GM11168 (cell line): ENCODE data around the gene NCKIPSD.

Experiments used
- in situ Hi-C: fragments of 300-500 bp; cut with MboI; formaldehyde crosslinking; loops from one replicate; pipeline ENCODE4 v1.12.0; 2022; ENCODE audit warnings: low sequenced_read_pairs; ENCODE audit not compliant: unreplicated experiment

The NCKIPSD gene

GRCh38 chr3:48651771-48652170 lies 33.9 kb downstream of the NCKIPSD start:
- in situ Hi-C loops, result no loop called here

- in situ Hi-C loops, result no loop called here
Measured at GRCh38 chr3:48650723-48651122, 35.0 kb downstream of the NCKIPSD start.

GRCh38 chr3:48648188-48648850 lies 37.4 kb downstream of the NCKIPSD start:
- in situ Hi-C loops, result no loop called here

- in situ Hi-C loops, result no loop called here
Measured at GRCh38 chr3:48647714-48648113, 38.0 kb downstream of the NCKIPSD start.

- in situ Hi-C loops, result no loop called here
Measured at GRCh38 chr3:48644898-48645760, 40.6 kb downstream of the NCKIPSD start.

GRCh38 chr3:48642605-48643004 lies 43.1 kb downstream of the NCKIPSD start:
- in situ Hi-C loops, result no loop called here

- in situ Hi-C loops, result no loop called here
Measured at GRCh38 chr3:48641396-48641795, 44.3 kb downstream of the NCKIPSD start.

GRCh38 chr3:48639944-48640606 lies 45.6 kb downstream of the NCKIPSD start:
- in situ Hi-C loops, result no loop called here

- in situ Hi-C loops, result no loop called here
Measured at GRCh38 chr3:48637305-48637704, 48.4 kb downstream of the NCKIPSD start.

GRCh38 chr3:48636149-48636655 lies 49.5 kb downstream of the NCKIPSD start:
- in situ Hi-C loops, result no loop called here

GRCh38 chr3:48635222-48636021 lies 50.3 kb downstream of the NCKIPSD start, which contains the start of gene SLC26A6:
Gene SLC26A6 (minus strand): TSS chr3:48635461. CDS start chr3:48635393, 68 bp downstream.
- in situ Hi-C loops, result no loop called here

- in situ Hi-C loops, result no loop called here
Measured at GRCh38 chr3:48634661-48635221, 51.0 kb downstream of the NCKIPSD start.

- in situ Hi-C loops, result no loop called here
Measured at GRCh38 chr3:48633743-48634142, 52.0 kb downstream of the NCKIPSD start.

- in situ Hi-C loops, result no loop called here
Measured at GRCh38 chr3:48633256-48633655, 52.5 kb downstream of the NCKIPSD start.

- in situ Hi-C loops, result no loop called here
Measured at GRCh38 chr3:48631516-48632448, 53.9 kb downstream of the NCKIPSD start.

GRCh38 chr3:48630833-48631232 lies 54.9 kb downstream of the NCKIPSD start:
- in situ Hi-C loops, result no loop called here

- in situ Hi-C loops, result no loop called here
Measured at GRCh38 chr3:48630407-48630806, 55.3 kb downstream of the NCKIPSD start.

- in situ Hi-C loops, result no loop called here
Measured at GRCh38 chr3:48629894-48630293, 55.8 kb downstream of the NCKIPSD start.
